ENCODE data around the gene OR2G2.

DNA sequence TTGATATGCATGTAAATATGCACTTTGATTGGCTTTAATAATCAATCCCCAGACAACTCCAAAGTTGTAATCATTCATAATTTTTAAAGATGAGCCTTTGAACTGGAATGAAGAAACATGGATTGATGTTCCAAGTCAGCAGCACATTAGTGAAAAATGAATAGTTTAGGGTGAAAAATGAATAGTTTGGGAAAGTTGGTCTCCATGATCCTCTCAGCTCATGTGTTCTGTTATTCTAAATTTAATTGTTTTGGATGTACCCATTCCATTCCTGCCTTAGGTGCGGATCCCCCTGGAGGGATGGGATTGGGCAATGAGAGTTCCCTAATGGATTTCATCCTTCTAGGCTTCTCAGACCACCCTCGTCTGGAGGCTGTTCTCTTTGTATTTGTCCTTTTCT is 17.1 kb downstream of the OR2G2 start, which contains the start of gene OR2G3:
- TF ChIP-seq CTCF (IDR thresholded peaks at IDR 0.05) (no peak), ZFX (IDR thresholded peaks at IDR 0.05; ENCODE audit: borderline replicate concordance) (no peak)
